Pancreas (tissue), 10 donors: ENCODE data around the gene TGFBR2. TPM values are rescaled to one million over a fixed set of nuclear protein-coding genes. Genes with fewer than 3 reads are reported as not detected.
A peak's percentile ranks its signal among the peaks of the same experiment; 100 is the strongest.

ENCODE experiments used
- ATAC-seq, 4 donors: fragments of 200-7000 bp; cut with Tn5 transposase; one replicate each; pipeline versions ENCODE4 v1.8.0 to v1.9.1; 2020; ENCODE audit warnings: mild to moderate bottlenecking in 4 of 4, moderate library complexity in 4 of 4
- DNase-seq, 6 donors: peaks; one replicate each; pipeline ENCODE4 v3.0.0-alpha.2; 2020
- FAIRE-seq: peaks from 2 replicates; lab custom pipeline; 2012; peaks lifted over from hg19 to GRCh38; lab: Jason Lieb, UNC
- H3K27ac ChIP-seq, 4 donors: fragments of 200-600 bp; sonication (generic); 1 replicate in 3 of 4; 2 replicates in 1 of 4; pipeline versions ENCODE4 v1.5.0 to v1.8.0; 2020
- H3K27me3 ChIP-seq, 4 donors: fragments of 200-600 bp; one replicate each; pipeline ENCODE4 v1.8.0; 2021
- H3K36me3 ChIP-seq, 3 donors: fragments of 200-600 bp; sonication (generic) in 1 of 3; one replicate each; pipeline versions ENCODE4 v1.5.0 to v1.8.0; 2020 to 2021
- H3K4me1 ChIP-seq, 3 donors: fragments of 200-600 bp; one replicate each; pipeline ENCODE4 v1.8.0; 2021
- H3K4me3 ChIP-seq, 4 donors: fragments of 200-600 bp; sonication (generic) in 2 of 4; one replicate each; pipeline versions ENCODE4 v1.5.0 to v1.8.0; 2020 to 2021
- H3K9me3 ChIP-seq, 4 donors: fragments of 200-600 bp; one replicate each; pipeline ENCODE4 v1.8.0; 2021
- CTCF ChIP-seq, 4 donors: fragments of 200-600 bp; sonication (generic) in 3 of 4; IDR thresholded peaks; one replicate each; pipeline versions ENCODE4 v1.5.0 to v1.8.0; 2021; ENCODE audit warnings: antibody characterized with exemption in 4 of 4
- WGBS, 2 donors: extraction: QIAGEN DNeasy Blood & Tissue Kit; methylation state at CpG; one replicate each; pipeline ENCODE4 v1.1.7; 2013; 5-methylcytosine and 5-hydroxymethylcytosine counted together
- intact Hi-C, 3 donors: fragments of 100-400 bp; cut with DNase I; formaldehyde crosslinking; loops; one replicate each; pipeline versions ENCODE4 v1.11.1 to v1.14.2; 2022
- polyA plus RNA-seq, 2 donors: library from polyadenylated mRNA; stranded (reverse); fragments of 200-250 nt; gene quantifications; one replicate each; pipeline ENCODE4 v1.2.3, GENCODE V29; 2013
- total RNA-seq, 6 donors: library from RNA; stranded (reverse); fragmentation: NEBNext Ultra II Directional in 4 of 6; extraction: Animal tissue kit (Norgen Biotek cat#: 25700) in 4 of 6; gene quantifications; one replicate each; pipeline versions ENCODE4 v1.2.1 to v1.2.4, GENCODE V29; 2021 to 2023
- donor health status: healthy with polysubstance abuse.
- donor health status: DM: no; HTN: no; CAD: no; lungs with moderate emphysema.
- donor health status: DM: no; HTN: no; CAD: no.
- donor health status: control.
- donor health status: control.
- donor health status: Bipolar disorder and iron deficiency.
- donor health status: DM: yes; HTN: yes; CAD: no.
- donor health status: DM: no; HTN: no; CAD: no.
- donor health status: DM: no; HTN: no; CAD: no.
- donor health status: DM: yes; HTN: yes; CAD: no.

Gene TGFBR2
- total and polyA plus RNA-seq, 8 donors, result 9.0 to 60.8 (median 31.1) TPM

- no peaks in the 10 kb centered on the region for H3K27me3 ChIP-seq
- peak overlapping the region in 1 of 4 donors; percentile 20 for H3K27ac ChIP-seq
- no peaks in the 10 kb centered on the region for H3K36me3 ChIP-seq
- DNase-seq (no peak), FAIRE-seq (no peak), ATAC-seq (peak in 3 of 4 donors; percentile 18 to 35 (median 27))
- WGBS, 2 donors, result 64 to 77% methylated on average over 4 of the region's 4 CpGs
- H3K9me3 ChIP-seq, result no peaks in the 10 kb centered on the region
- peaks cover 5 to 23% (median 13%) of the 10 kb centered on the region in 3 donors for H3K4me1 ChIP-seq
- intact Hi-C loops, result no loop called here
- H3K4me3 ChIP-seq, result no peak overlapping the region
- no peak for TF ChIP-seq CTCF (IDR thresholded peaks at IDR 0.05)
These were observed 19.4 kb downstream of the TGFBR2 start for GRCh38 chr3:30625541-30626438.

- Histone ChIP-seq H3K27me3 (no peaks in the 10 kb centered on the region), H3K4me1 (peaks cover 8 to 24% (median 19%) of the 10 kb centered on the region in 3 donors), H3K9me3 (no peaks in the 10 kb centered on the region), H3K27ac (peak overlapping the region in 1 of 4 donors; percentile 20), H3K36me3 (no peaks in the 10 kb centered on the region), H3K4me3 (no peak overlapping the region)
- no peak for TF ChIP-seq CTCF (IDR thresholded peaks at IDR 0.05)
- DNase-seq, result no peak
- FAIRE-seq, result no peak
- WGBS, 2 donors, result 86 to 87% methylated on average over 5 of the region's 5 CpGs
- ATAC-seq, result peak in 1 of 4 donors; percentile 32
- intact Hi-C loops, result no loop called here
These were observed 20.2 kb downstream of the TGFBR2 start for GRCh38 chr3:30626443-30627180.

- Histone ChIP-seq H3K9me3 (no peaks in the 10 kb centered on the region), H3K27ac (no peak overlapping the region), H3K36me3 (no peaks in the 10 kb centered on the region), H3K4me1 (peaks cover 12 to 32% (median 28%) of the 10 kb centered on the region in 3 donors), H3K4me3 (no peak overlapping the region), H3K27me3 (no peaks in the 10 kb centered on the region)
- DNase-seq (no peak), FAIRE-seq (no peak), ATAC-seq (no peak)
- 66 to 73% methylated on average over 4 of the region's 4 CpGs for WGBS, 2 donors
- intact Hi-C loops, result no loop called here
- TF ChIP-seq CTCF (IDR thresholded peaks at IDR 0.05), result no peak
These were observed 22.0 kb downstream of the TGFBR2 start for GRCh38 chr3:30628205-30628900.

- ATAC-seq (peak; percentile 62 to 89 (median 72)), DNase-seq (no peak), FAIRE-seq (no peak)
- Histone ChIP-seq H3K4me3 (no peak overlapping the region), H3K9me3 (no peaks in the 10 kb centered on the region), H3K36me3 (no peaks in the 10 kb centered on the region), H3K27me3 (no peaks in the 10 kb centered on the region), H3K27ac (no peak overlapping the region), H3K4me1 (peaks cover 12 to 34% (median 28%) of the 10 kb centered on the region in 3 donors)
- intact Hi-C loops, result no loop called here
- 73 to 85% methylated on average over 5 of the region's 5 CpGs for WGBS, 2 donors
- no peak for TF ChIP-seq CTCF (IDR thresholded peaks at IDR 0.05)
These were observed 22.6 kb downstream of the TGFBR2 start for GRCh38 chr3:30628901-30629590.
